T-helper 17 cell (primary cell): ENCODE data around the gene FAM3B. TPM values are rescaled to one million over a fixed set of nuclear protein-coding genes. Genes with fewer than 3 reads are reported as not detected.

Experiments used
- total RNA-seq, 4 donors: library from RNA in 2 of 4; stranded (reverse) in 2 of 4; gene quantifications; one replicate each; pipeline ENCODE4 v1.2.3 and lab custom pipeline; 2022 to 2026

FAM3B gene
- total RNA-seq, 2 donors from 2014 or later, result not detected

Other genes starting within 250 kb of the FAM3B start
- 1 to 10 TPM in 1 of 2 donors, under 1 TPM in 1; 0.37 to 1.4 TPM for gene BACE2, start 148.6 kb upstream of the FAM3B start, total RNA-seq
- 10 to 100 TPM; 86.4 to 97.2 TPM for gene MX2, start 45.2 kb downstream of the FAM3B start, total RNA-seq
- gene MX1, start 109.4 kb downstream of the FAM3B start, total RNA-seq, result 10 to 100 TPM; 58.6 to 75.9 TPM
- gene TMPRSS2, start 191.4 kb downstream of the FAM3B start, total RNA-seq, result not detected